Dendritic cell treated with granulocyte-macrophage colony-stimulating factor and Interleukin-4, amounts not matched to agents 40 ng/mL and 50 ng/mL, for 4 days (primary cell): ENCODE measurements around the gene SYT12.

Source experiments
- H3K27ac Mint-ChIP-seq: one replicate; pipeline ENCODE4 v1.8.0; 2022; ENCODE audit warnings: mild to moderate bottlenecking, mixed read lengths
- H3K27me3 Mint-ChIP-seq: one replicate; pipeline ENCODE4 v1.8.0; 2022; ENCODE audit warnings: mild to moderate bottlenecking, mixed read lengths
- H3K36me3 Mint-ChIP-seq: one replicate; pipeline ENCODE4 v1.8.0; 2022; ENCODE audit warnings: low read depth, mixed read lengths
- H3K4me1 Mint-ChIP-seq: one replicate; pipeline ENCODE4 v1.8.0; 2022; ENCODE audit warnings: low read depth, mixed read lengths
- H3K4me3 Mint-ChIP-seq: one replicate; pipeline ENCODE4 v1.8.0; 2022; ENCODE audit warnings: mild to moderate bottlenecking, moderate library complexity, mixed read lengths
- H3K9me3 Mint-ChIP-seq: one replicate; pipeline ENCODE4 v1.8.0; 2022; ENCODE audit warnings: mixed read lengths
- intact Hi-C: fragments of 100-400 bp; cut with micrococcal nuclease; formaldehyde crosslinking; loops from one replicate; pipeline ENCODE4 v1.15.0; 2022

Gene SYT12

GRCh38 chr11:67098799-67099429, 76.0 kb downstream of the SYT12 start:
- H3K27me3 Mint-ChIP-seq, result peaks cover 7% of the 10 kb centered on the region
- peaks cover 16% of the 10 kb centered on the region for H3K4me1 Mint-ChIP-seq
- H3K36me3 Mint-ChIP-seq, result no peaks in the 10 kb centered on the region
- intact Hi-C loops, result no loop called here
- no peaks in the 10 kb centered on the region for H3K9me3 Mint-ChIP-seq
- no peak overlapping the region for H3K4me3 Mint-ChIP-seq
- H3K27ac Mint-ChIP-seq, result no peak overlapping the region

- Mint-ChIP-seq H3K36me3 (no peaks in the 10 kb centered on the region), H3K9me3 (no peaks in the 10 kb centered on the region), H3K27me3 (peaks cover 7% of the 10 kb centered on the region), H3K27ac (no peak overlapping the region), H3K4me1 (peaks cover 16% of the 10 kb centered on the region), H3K4me3 (no peak overlapping the region)
- intact Hi-C loops, result no loop called here
Observed at GRCh38 chr11:67099831-67100324, 76.9 kb downstream of the SYT12 start.
